ENCODE results near the gene PPP1R16B.

- TF ChIP-seq CTCF (IDR thresholded peaks at IDR 0.05) (no peak), POLR2A (IDR thresholded peaks at IDR 0.05) (no peak)
Measured at GRCh38 chr20:38963745-38964144, 158.2 kb downstream of the PPP1R16B start.

All from heart left ventricle (tissue), 13 donors.